Thyroid gland (tissue), 4 donors: ENCODE measurements around the gene PRDM12. TPM values are rescaled to one million over a fixed set of nuclear protein-coding genes. Genes with fewer than 3 reads are reported as not detected.

Experiments used
- DNase-seq, 2 donors: peaks; one replicate each; pipeline ENCODE4 v3.0.0-alpha.2; 2019
- H3K27ac ChIP-seq, 3 donors: fragments of 200-600 bp; sonication (generic); 1 replicate in 2 of 3; 2 replicates in 1 of 3; pipeline ENCODE4 v1.5.1; 2016 to 2019; ENCODE audit warnings: mild to moderate bottlenecking in 1 of 3, moderate library complexity in 1 of 3
- H3K27me3 ChIP-seq: fragments of 200-600 bp; sonication (generic); one replicate; pipeline ENCODE4 v1.5.1; 2019
- H3K36me3 ChIP-seq, 2 donors: fragments of 200-600 bp; sonication (generic); one replicate each; pipeline ENCODE4 v1.5.1; 2016 to 2019
- H3K4me1 ChIP-seq, 2 donors: fragments of 200-600 bp; sonication (generic); one replicate each; pipeline ENCODE4 v1.5.1; 2017 to 2019
- H3K4me3 ChIP-seq, 3 donors: fragments of 200-600 bp; sonication (generic); replicated peaks in 1 of 3; 1 replicate in 2 of 3; 2 replicates in 1 of 3; pipeline ENCODE4 v1.5.1; 2016; ENCODE audit warnings: mild to moderate bottlenecking in 1 of 3
- H3K9me3 ChIP-seq: fragments of 200-600 bp; sonication (generic); one replicate; pipeline ENCODE4 v1.5.1; 2017
- CTCF ChIP-seq, 6 experiments: fragments of 200-600 bp in 3 of 6; fragments of 450-650 bp in 3 of 6; sonication (generic) in 3 of 6; IDR thresholded peaks; one replicate each; pipeline ENCODE4 v1.5.1; 2016 to 2019; ENCODE audit warnings: antibody characterized with exemption in 6 of 6, mild to moderate bottlenecking in 2 of 6, inconsistent platforms in 1 of 6, moderate library complexity in 1 of 6
- POLR2A ChIP-seq, 2 donors: fragments of 450-650 bp; IDR thresholded peaks; one replicate each; pipeline ENCODE4 v1.6.1; 2017; ENCODE audit warnings: antibody characterized with exemption in 2 of 2, mild to moderate bottlenecking in 2 of 2, moderate library complexity in 1 of 2
- WGBS, 2 donors: methylation state at CpG; one replicate each; pipeline ENCODE4 v1.1.5; 2017; 5-methylcytosine and 5-hydroxymethylcytosine counted together
- intact Hi-C: fragments of 100-400 bp; cut with DNase I; formaldehyde crosslinking; loops from one replicate; pipeline ENCODE4 v1.15.1; 2023
- total RNA-seq, 4 donors: library from RNA; depleted of rRNA; stranded (reverse); fragments of >200 nt; gene quantifications; one replicate each; pipeline ENCODE4 v1.2.3, GENCODE V29; 2016

Gene PRDM12
- total RNA-seq, 4 donors from 2014 or later = not detected

- H3K9me3 ChIP-seq = no peaks in the 10 kb centered on the region
- no peaks in the 10 kb centered on the region for H3K27me3 ChIP-seq
- no peak for DNase-seq
- intact Hi-C loops = no loop called here
- TF ChIP-seq CTCF (IDR thresholded peaks at IDR 0.05) (no peak), POLR2A (IDR thresholded peaks at IDR 0.05) (no peak)
- H3K4me1 ChIP-seq = no peaks in the 10 kb centered on the region
- no peak overlapping the region for H3K4me3 ChIP-seq
- peaks cover 37 to 41% of the 10 kb centered on the region in 2 donors for H3K36me3 ChIP-seq
- no peak overlapping the region for H3K27ac ChIP-seq
- 88 to 89% methylated on average over 35 to 37 of the region's 37 CpGs for WGBS, 2 donors
Observed at GRCh38 chr9:130638284-130639123, 25.9 kb upstream of the PRDM12 start.

GRCh38 chr9:130639124-130639765 lies 25.1 kb upstream of the PRDM12 start:
- H3K27ac ChIP-seq = no peak overlapping the region
- H3K36me3 ChIP-seq = peaks cover 30 to 34% of the 10 kb centered on the region in 2 donors
- 75 to 80% methylated on average over 20 of the region's 20 CpGs for WGBS, 2 donors
- H3K27me3 ChIP-seq = no peaks in the 10 kb centered on the region
- DNase-seq = no peak
- no peaks in the 10 kb centered on the region for H3K4me1 ChIP-seq
- no peaks in the 10 kb centered on the region for H3K9me3 ChIP-seq
- intact Hi-C loops = no loop called here
- no peak for TF ChIP-seq CTCF (IDR thresholded peaks at IDR 0.05)
- no peak for TF ChIP-seq POLR2A (IDR thresholded peaks at IDR 0.05)
- H3K4me3 ChIP-seq = no peak overlapping the region

- H3K27me3 ChIP-seq = no peaks in the 10 kb centered on the region
- H3K9me3 ChIP-seq = no peaks in the 10 kb centered on the region
- intact Hi-C loops = no loop called here
- TF ChIP-seq POLR2A (IDR thresholded peaks at IDR 0.05) = no peak
- no peak for TF ChIP-seq CTCF (IDR thresholded peaks at IDR 0.05)
- DNase-seq = no peak
- H3K27ac ChIP-seq = no peak overlapping the region
- H3K4me3 ChIP-seq = no peak overlapping the region
- 92 to 96% methylated on average over 15 of the region's 17 CpGs for WGBS, 2 donors
- H3K36me3 ChIP-seq = peaks cover 23 to 26% of the 10 kb centered on the region in 2 donors
- no peaks in the 10 kb centered on the region for H3K4me1 ChIP-seq
Observed at GRCh38 chr9:130639866-130640555, 24.4 kb upstream of the PRDM12 start.

GRCh38 chr9:130640681-130641080 lies 23.7 kb upstream of the PRDM12 start:
- TF ChIP-seq POLR2A (IDR thresholded peaks at IDR 0.05) (no peak), CTCF (IDR thresholded peaks at IDR 0.05) (no peak)

More at GRCh38 chr9:130640681-130641080, 23.7 kb upstream of the PRDM12 start:
- no peaks in the 10 kb centered on the region for H3K4me1 ChIP-seq
- H3K27ac ChIP-seq = no peak overlapping the region
- no peaks in the 10 kb centered on the region for H3K9me3 ChIP-seq
- H3K4me3 ChIP-seq = no peak overlapping the region
- 70 to 88% methylated on average over 5 to 7 of the region's 7 CpGs for WGBS, 2 donors
- H3K27me3 ChIP-seq = no peaks in the 10 kb centered on the region
- DNase-seq = no peak
- H3K36me3 ChIP-seq = peaks cover 21 to 23% of the 10 kb centered on the region in 2 donors
- intact Hi-C loops = no loop called here
